Progenitor cell of endocrine pancreas (in vitro differentiated cells): ENCODE results near the gene LIN7B. TPM values are rescaled to one million over a fixed set of nuclear protein-coding genes. Genes with fewer than 3 reads are reported as not detected.
"Not testable (repeated sequence)": the region's sequence is repeated elsewhere in the genome, so short reads cannot be mapped to it uniquely, and the experiment has no call there.

Source experiments
- DNase-seq: peaks from one replicate; pipeline ENCODE4 v3.0.0; 2021; ENCODE audit warnings: low spot score; ENCODE audit not compliant: unreplicated experiment
- H3K27ac Mint-ChIP-seq: 2 replicates; pipeline ENCODE4 v1.8.0; 2021; ENCODE audit warnings: mild to moderate bottlenecking, moderate library complexity, mixed read lengths
- H3K27me3 Mint-ChIP-seq: 2 replicates; pipeline ENCODE4 v1.8.0; 2021; ENCODE audit warnings: mixed read lengths
- H3K36me3 Mint-ChIP-seq: 2 replicates; pipeline ENCODE4 v1.8.0; 2022; ENCODE audit warnings: mixed read lengths; ENCODE audit not compliant: insufficient read depth
- H3K4me1 Mint-ChIP-seq: 2 replicates; pipeline ENCODE4 v1.8.0; 2021; ENCODE audit warnings: low read depth, mixed read lengths
- H3K4me3 Mint-ChIP-seq: 2 replicates; pipeline ENCODE4 v1.8.0; 2021; ENCODE audit warnings: low read depth, mild to moderate bottlenecking, moderate library complexity, mixed read lengths
- H3K9me3 Mint-ChIP-seq: 2 replicates; pipeline ENCODE4 v1.8.0; 2021; ENCODE audit warnings: low read depth, mixed read lengths
- CTCF ChIP-seq: fragments of 200-600 bp; sonication (generic); IDR thresholded peaks from one replicate; pipeline ENCODE4 v1.5.0; 2021; ENCODE audit warnings: antibody characterized with exemption, mild to moderate bottlenecking; ENCODE audit not compliant: unreplicated experiment
- total RNA-seq: library from RNA; stranded (reverse); gene quantifications from 2 replicates; pipeline ENCODE4 v1.2.1, GENCODE V29; 2021

LIN7B gene
- total RNA-seq, 1 donor from 2014 or later, result 7.0 TPM

DNA sequence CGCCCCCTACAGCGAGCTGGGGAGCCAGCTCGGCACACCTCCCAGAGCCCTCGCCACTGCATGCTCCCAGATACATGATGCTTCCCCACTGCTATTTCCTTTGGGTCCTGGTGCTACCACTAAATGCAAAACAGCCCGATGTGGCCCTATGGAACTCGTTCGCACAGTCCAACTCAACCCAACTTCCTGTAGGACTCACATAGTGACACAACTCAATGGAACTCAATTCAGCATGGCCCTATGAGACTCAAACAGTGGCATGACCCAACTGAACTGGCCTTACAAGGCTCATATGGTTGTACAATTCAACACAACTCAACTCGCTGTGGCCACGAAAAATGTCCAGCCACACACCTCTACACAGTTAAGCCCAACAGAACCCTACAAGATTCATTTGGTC, 45.1 kb upstream of the LIN7B start:
- DNase-seq, result no peak
- no peak for TF ChIP-seq CTCF
- no peaks in the 10 kb centered on the region for H3K36me3 Mint-ChIP-seq
- H3K4me1 Mint-ChIP-seq, result peaks cover 4% of the 10 kb centered on the region
- H3K27me3 Mint-ChIP-seq, result peaks cover 75% of the 10 kb centered on the region
- peaks cover 8% of the 10 kb centered on the region for H3K9me3 Mint-ChIP-seq
- no peak overlapping the region for H3K4me3 Mint-ChIP-seq
- no peak overlapping the region for H3K27ac Mint-ChIP-seq

GRCh38 chr19:49070416-49070815, 43.8 kb upstream of the LIN7B start:
- Mint-ChIP-seq H3K27me3 (peaks cover 82% of the 10 kb centered on the region), H3K9me3 (peaks cover 8% of the 10 kb centered on the region), H3K27ac (no peak overlapping the region)

DNA sequence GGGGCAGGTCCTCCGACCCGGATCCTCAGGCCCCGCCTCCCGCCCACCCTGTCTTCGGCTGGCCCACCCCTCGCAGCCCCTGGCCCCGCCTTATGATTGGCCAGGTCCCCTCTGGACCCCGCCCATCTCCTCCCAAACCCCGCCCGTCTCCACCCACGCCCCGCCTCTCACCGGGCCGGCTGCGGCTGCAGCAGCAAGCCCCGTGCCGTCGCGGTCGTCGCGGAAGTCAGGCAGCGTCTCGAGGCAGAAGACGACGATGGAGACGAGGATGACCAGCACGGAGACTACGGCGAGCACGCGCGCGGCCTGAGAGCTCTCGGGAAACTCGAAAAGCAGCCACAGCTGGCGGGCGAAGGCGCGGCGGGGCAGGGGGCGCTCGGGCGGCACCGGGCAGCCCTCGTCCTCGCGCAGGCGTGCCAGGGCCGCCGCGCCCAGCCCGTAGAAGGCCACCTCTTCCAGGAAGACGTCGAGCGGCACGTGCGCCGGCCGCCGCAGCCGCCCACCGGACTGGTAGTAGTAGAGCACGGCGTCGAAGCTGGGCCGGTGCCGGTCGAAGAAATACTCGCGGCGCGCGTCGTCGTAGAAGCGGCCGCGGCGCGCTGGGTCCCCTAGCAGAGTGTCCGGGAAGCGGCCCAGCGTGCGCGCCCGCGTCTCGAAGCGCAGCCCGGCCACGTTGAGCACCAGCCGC, 42.2 kb upstream of the LIN7B start:
- Mint-ChIP-seq H3K4me1 (no peaks in the 10 kb centered on the region), H3K36me3 (no peaks in the 10 kb centered on the region), H3K27ac (no peak overlapping the region), H3K27me3 (peaks cover 71% of the 10 kb centered on the region), H3K9me3 (peaks cover 8% of the 10 kb centered on the region), H3K4me3 (no peak overlapping the region)
- no peak for TF ChIP-seq CTCF
- no peak for DNase-seq

More at GRCh38 chr19:49070416-49070815, 43.8 kb upstream of the LIN7B start:
- no peak overlapping the region for H3K4me3 Mint-ChIP-seq
- no peak for TF ChIP-seq CTCF
- DNase-seq, result no peak
- no peaks in the 10 kb centered on the region for H3K36me3 Mint-ChIP-seq
- H3K4me1 Mint-ChIP-seq, result peaks cover 3% of the 10 kb centered on the region

- no peaks in the 10 kb centered on the region for H3K36me3 Mint-ChIP-seq
- no peak overlapping the region for H3K27ac Mint-ChIP-seq
- no peaks in the 10 kb centered on the region for H3K4me1 Mint-ChIP-seq
- H3K9me3 Mint-ChIP-seq, result peaks cover 8% of the 10 kb centered on the region
- no peak overlapping the region for H3K4me3 Mint-ChIP-seq
- peak; percentile 22 for TF ChIP-seq CTCF
- peaks cover 61% of the 10 kb centered on the region for H3K27me3 Mint-ChIP-seq
- DNase-seq, result no peak
Observed at GRCh38 chr19:49073514-49074378, 40.4 kb upstream of the LIN7B start.

DNA sequence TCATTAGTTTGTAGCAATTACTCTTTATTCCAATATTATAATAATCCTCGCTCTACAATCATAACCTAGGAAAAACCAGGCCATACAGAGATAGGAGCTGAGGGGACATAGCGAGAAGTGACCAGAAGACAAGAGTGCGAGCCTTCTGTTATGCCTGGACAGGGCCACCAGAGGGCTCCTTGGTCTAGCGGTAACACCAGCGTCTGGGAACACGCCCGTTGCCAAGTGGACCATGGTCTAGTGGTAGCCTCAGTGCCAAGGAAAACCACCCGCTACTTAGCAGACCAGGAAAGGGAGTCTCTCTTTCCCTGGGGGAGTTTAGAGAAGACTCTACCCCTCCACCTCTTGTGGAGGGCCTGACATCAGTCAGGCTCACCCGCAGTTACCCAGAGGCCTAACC, 39.3 kb upstream of the LIN7B start:
- H3K9me3 Mint-ChIP-seq, DNase-seq, H3K36me3 Mint-ChIP-seq, H3K4me3 Mint-ChIP-seq, H3K27ac Mint-ChIP-seq, H3K4me1 Mint-ChIP-seq: not testable (repeated sequence)
- H3K27me3 Mint-ChIP-seq, result peaks cover 51% of the 10 kb centered on the region
- peak; percentile 69 for TF ChIP-seq CTCF
